ENCODE measurements around the gene R3HDM4. TPM values are rescaled to one million over a fixed set of nuclear protein-coding genes. Genes with fewer than 3 reads are reported as not detected.

The R3HDM4 gene
- total and polyA plus RNA-seq, 10 donors = 41.0 to 175 (median 89.1) TPM

DNA sequence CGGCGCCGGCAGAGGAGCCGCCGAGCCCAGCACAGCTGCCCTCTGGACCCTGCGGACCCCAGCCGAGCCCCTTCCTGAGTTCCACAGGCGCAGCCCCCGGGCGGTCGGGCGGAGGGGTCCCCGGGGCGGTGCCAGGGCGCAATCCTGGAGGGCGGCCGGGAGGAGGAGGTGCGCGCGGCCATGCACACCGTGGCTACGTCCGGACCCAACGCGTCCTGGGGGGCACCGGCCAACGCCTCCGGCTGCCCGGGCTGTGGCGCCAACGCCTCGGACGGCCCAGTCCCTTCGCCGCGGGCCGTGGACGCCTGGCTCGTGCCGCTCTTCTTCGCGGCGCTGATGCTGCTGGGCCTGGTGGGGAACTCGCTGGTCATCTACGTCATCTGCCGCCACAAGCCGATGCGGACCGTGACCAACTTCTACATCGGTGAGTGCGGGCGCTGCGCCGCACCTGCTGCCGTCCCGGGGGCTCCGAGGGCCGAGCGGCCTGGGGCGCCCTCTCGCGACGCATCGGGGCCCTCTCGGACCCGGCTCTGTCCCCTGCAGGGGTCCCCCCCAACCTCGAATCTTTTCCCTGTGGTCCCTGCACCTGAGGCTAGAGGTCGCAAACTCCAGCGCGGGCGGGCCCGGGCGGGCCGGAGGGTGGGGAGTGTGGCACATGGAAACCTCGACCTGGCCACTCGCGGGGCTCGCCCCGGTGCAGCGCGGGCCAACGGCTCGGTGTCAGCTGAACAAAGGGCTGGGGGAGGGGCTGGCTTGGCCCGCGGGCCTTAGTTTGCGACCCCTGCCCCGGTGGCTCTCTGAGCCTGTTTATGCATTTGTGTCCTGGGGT lies 4.5 kb upstream of the R3HDM4 start, which contains the start of gene KISS1R:
Gene KISS1R, plus strand, starts transcription at position 11 of the 829 bp plus-strand sequence. Its CDS starts 170 bp downstream, at position 181.
- 0 to 1% (median 1%) methylated on average over 14 to 87 of the region's 87 CpGs for WGBS, 5 donors
- intact Hi-C loops (cut with DNase I; ENCODE audit: low total_unique reads) = no loop called here

DNA sequence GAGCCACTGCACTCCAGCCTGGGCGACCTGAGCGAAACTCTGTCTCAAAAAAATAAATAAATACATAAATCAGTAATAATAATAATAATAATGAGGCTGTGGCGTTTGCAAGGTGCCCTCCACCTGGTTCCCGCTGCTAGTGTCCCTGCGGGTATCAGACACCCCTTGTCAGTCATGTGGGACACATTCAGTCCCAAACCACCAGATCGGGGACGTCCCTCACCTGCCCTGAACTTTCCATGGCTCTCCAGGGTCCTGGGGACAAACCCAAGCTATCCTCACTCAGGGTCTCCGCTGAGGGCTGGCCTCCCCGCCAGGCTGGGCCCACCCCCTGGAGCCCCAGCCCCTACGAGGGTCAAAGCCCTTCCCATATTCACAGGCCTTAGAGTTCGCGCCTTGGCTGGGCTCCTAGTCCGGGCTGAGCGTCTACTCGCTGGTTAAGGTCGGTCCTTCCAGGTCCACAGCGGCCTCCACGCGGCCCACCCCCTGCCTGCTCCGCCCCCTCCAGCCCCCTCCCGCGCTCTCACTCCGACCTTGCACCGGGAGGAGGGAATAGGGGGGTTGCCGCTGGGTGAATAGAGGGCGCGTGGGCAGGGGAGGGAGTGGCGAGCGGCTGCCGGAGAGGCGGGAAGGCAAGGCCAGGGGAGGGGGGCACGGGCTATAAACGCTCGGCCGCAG lies 3.8 kb upstream of the R3HDM4 start:
- Histone ChIP-seq H3K4me3 (peak overlapping the region in 7 of 8 donors; percentile 1 to 77 (median 38)), H3K27me3 (replicated peaks in 1 of 7) (peaks cover 7 to 57% (median 44%) of the 10 kb centered on the region in 7 donors), H3K4me1 (peaks cover 28 to 85% (median 63%) of the 10 kb centered on the region in 6 donors), H3K9me3 (no peaks in the 10 kb centered on the region), H3K36me3 (no peaks in the 10 kb centered on the region), H3K27ac (peak overlapping the region in 3 of 8 donors; percentile 21 to 47 (median 40))
- peak; percentile 80 for DNase-seq
- no peak for TF ChIP-seq POLR2A (IDR thresholded peaks at IDR 0.05)
- intact Hi-C loops (cut with DNase I; ENCODE audit: low total_unique reads) = no loop called here
- 18 to 30% (median 23%) methylated on average over 21 to 35 of the region's 35 CpGs for WGBS, 5 donors

More for the DNA sequence above, 4.5 kb upstream of the R3HDM4 start, which contains the start of gene KISS1R:
- Histone ChIP-seq H3K9me3 (no peaks in the 10 kb centered on the region), H3K27me3 (replicated peaks in 1 of 7) (peaks cover 7 to 57% (median 44%) of the 10 kb centered on the region in 7 donors), H3K36me3 (no peaks in the 10 kb centered on the region), H3K4me3 (peak within 1 kb of the TSS; percentile 1 to 77 (median 38)), H3K4me1 (peaks cover 28 to 85% (median 65%) of the 10 kb centered on the region in 6 donors), H3K27ac (peak within 1 kb of the TSS in 3 of 8 donors; percentile 21 to 47 (median 40))
- TF ChIP-seq POLR2A (IDR thresholded peaks at IDR 0.05) = no peak
- TF ChIP-seq POLR2AphosphoS5 (IDR thresholded peaks at IDR 0.05) = peak; percentile 33 to 78 (median 42)
- TF ChIP-seq, protein P1, sequence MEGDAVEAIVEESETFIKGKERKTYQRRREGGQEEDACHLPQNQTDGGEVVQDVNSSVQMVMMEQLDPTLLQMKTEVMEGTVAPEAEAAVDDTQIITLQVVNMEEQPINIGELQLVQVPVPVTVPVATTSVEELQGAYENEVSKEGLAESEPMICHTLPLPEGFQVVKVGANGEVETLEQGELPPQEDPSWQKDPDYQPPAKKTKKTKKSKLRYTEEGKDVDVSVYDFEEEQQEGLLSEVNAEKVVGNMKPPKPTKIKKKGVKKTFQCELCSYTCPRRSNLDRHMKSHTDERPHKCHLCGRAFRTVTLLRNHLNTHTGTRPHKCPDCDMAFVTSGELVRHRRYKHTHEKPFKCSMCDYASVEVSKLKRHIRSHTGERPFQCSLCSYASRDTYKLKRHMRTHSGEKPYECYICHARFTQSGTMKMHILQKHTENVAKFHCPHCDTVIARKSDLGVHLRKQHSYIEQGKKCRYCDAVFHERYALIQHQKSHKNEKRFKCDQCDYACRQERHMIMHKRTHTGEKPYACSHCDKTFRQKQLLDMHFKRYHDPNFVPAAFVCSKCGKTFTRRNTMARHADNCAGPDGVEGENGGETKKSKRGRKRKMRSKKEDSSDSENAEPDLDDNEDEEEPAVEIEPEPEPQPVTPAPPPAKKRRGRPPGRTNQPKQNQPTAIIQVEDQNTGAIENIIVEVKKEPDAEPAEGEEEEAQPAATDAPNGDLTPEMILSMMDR (IDR thresholded peaks at IDR 0.05 in 8 of 11, conservative IDR thresholded peaks at IDR 0.05 in 3 of 11) = peak; percentile 32 to 75 (median 66)
- peak; percentile 92 for DNase-seq

DNA sequence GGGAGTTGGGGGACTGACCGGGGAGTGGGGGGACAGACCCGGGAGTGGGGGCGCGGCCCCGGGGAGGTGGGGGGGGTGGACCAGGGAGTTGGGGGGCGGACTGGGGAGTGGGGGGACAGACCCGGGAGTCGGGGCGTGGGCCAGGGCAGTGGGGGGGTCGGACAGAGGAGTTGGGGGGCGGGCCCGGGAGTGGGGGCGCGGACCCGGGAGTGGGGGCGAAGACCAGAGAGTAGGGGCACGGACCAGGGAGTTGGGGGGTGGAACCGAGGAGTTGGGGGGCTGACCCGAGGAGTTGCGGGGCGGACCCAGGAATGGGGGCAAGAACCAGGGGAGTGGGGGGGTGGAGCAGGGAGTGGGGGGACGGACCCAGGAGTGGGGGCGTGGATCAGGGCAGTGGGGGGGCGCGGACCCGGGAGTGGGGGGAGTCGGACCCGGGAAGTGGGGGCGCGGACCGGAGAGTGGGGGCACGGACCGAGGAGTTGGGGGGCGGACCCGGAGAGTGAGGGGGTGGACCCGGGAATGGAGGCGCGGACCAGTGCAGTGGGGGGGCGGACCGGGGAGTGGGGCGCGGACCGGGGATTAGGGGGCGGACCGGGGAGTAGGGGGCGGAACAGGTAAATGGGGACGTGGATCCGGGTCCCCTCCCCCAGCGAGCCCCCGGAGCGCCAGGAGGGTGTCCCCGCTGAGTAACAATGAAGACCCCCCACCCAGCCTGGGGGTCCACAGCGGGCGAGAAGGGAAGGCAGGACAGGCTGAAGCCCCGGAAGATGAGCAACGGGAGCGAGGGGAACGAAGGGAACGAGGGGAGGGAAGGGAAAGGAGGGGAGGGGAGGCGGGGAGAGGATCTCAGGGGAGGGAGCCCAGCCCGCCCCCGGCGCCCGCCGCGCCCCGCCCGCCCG lies 589 bp downstream of the R3HDM4 start:
- no peaks in the 10 kb centered on the region for H3K9me3 ChIP-seq
- peak overlapping the region; percentile 44 to 84 (median 58) for H3K4me3 ChIP-seq
- peak overlapping the region; percentile 66 to 99 (median 98) for H3K27ac ChIP-seq
- WGBS, 5 donors = 3 to 9% (median 5%) methylated on average over 36 to 67 of the region's 69 CpGs
- H3K36me3 ChIP-seq = peaks cover 0 to 20% (median 0%) of the 10 kb centered on the region in 6 donors
- peaks cover 32 to 85% (median 63%) of the 10 kb centered on the region in 6 donors for H3K4me1 ChIP-seq
- intact Hi-C loops (cut with DNase I; ENCODE audit: low total_unique reads) = no loop called here
- TF ChIP-seq POLR2A (IDR thresholded peaks at IDR 0.05) = no peak
- TF ChIP-seq, protein P1 (IDR thresholded peaks at IDR 0.05 in 8 of 11, conservative IDR thresholded peaks at IDR 0.05 in 3 of 11) = no peak
- no peak for TF ChIP-seq POLR2AphosphoS5 (IDR thresholded peaks at IDR 0.05)
- peaks cover 4 to 16% (median 10%) of the 10 kb centered on the region in 7 donors for H3K27me3 ChIP-seq (replicated peaks in 1 of 7)
- DNase-seq = peak; percentile 89
